Measurements from ENCODE around the gene UCN3.

Gene UCN3, protein sequence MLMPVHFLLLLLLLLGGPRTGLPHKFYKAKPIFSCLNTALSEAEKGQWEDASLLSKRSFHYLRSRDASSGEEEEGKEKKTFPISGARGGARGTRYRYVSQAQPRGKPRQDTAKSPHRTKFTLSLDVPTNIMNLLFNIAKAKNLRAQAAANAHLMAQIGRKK

DNA sequence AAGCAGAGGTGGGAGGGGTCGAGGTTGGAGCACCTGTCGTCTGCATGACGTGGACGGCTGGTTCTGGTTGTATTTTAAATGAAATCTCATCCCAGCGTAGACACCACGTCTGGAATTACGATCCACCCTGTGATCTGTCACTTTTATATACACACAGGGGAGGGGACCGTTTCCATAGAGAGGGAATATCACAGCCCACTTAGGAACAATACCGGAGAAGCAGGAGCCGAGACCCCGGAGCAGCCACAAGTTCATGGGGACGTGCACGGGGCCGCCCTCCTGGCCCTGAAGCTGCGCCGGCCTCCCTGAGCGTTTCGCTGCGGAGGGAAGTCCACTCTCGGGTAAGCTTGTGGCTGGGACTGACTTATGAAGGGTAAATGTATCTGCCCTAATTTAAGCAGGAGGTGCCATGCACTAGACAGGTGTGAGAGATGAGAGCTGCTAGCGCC is at the start of gene UCN3:
Gene UCN3, plus strand, starts transcription at position 77 of the 449 bp plus-strand sequence. CDS start 8,755 bp downstream, outside the sequence.
- no peak within 1 kb of the TSS for H3K4me3 ChIP-seq (ENCODE audit: low read depth, low read length)
- TF ChIP-seq MYC (IDR thresholded peaks at IDR 0.05; ENCODE audit: low read depth, low read length) (no peak), CTCF (IDR thresholded peaks at IDR 0.05; ENCODE audit: low read depth, low read length) (no peak)
- DNase-seq (ENCODE audit: low read depth) = no peak

DNA sequence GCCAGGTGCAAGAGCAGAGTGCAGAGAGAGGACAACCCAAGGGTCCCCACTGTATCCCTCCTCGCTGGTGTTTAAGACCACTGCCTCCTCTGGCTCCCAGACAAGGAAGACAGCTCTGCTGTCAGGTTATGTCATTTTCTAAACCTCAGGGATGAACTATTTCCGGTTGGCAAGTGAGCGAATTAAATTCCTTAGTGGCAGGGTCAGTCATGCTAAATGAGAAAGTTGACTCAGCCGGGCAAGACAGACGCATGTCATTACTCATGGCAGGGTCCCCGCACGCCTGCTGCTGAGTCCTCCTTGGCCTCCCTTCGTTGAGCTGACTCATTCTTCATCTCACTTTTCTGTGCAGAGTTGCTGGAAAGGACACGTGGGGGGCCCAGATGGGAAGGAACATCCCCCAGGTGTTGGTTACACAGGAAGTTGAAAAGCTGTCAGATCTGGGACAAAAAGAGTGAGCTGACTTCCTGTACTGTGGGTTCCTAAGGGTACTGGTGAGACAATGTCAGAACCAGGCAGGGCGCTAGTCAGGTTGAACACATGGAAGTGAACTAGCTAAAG is 47.1 kb upstream of the UCN3 start:
- TF ChIP-seq MYC (IDR thresholded peaks at IDR 0.05; ENCODE audit: low read depth, low read length) (0 out of 2 replicates have a peak, but pooled peaks have one; percentile 13), MAX (IDR thresholded peaks at IDR 0.05; ENCODE audit: low read depth, low read length) (peak; percentile 79), POLR2A (IDR thresholded peaks at IDR 0.05; ENCODE audit: extremely low read depth, insufficient read length) (no peak), CTCF (IDR thresholded peaks at IDR 0.05; ENCODE audit: low read depth, low read length) (no peak)
- H3K4me3 ChIP-seq (ENCODE audit: low read depth, low read length) = no peak overlapping the region
- peak; percentile 80 for DNase-seq (ENCODE audit: low read depth)

DNA sequence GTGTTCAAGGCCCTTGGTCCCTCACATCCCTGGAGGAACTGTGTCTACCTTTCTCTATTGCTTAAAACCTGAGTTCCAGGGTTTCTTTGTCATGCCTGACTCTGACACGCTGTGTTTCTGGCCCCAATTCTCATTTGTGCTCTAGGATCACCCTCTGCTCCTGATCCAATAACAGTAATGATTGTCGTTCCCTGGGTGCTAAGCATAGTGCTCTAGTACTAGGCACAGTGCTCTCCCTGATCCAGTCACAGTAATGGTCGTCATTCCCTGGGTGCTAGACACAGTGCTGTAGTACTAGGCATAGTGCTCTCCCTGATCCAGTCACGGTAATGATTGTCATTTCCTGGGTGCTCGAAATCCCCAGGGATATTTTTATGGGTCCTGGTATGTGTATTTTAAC is 46.6 kb upstream of the UCN3 start:
- no peak for DNase-seq (ENCODE audit: low read depth)
- no peak overlapping the region for H3K4me3 ChIP-seq (ENCODE audit: low read depth, low read length)
- TF ChIP-seq MYC (IDR thresholded peaks at IDR 0.05; ENCODE audit: low read depth, low read length) (no peak), POLR2A (IDR thresholded peaks at IDR 0.05; ENCODE audit: extremely low read depth, insufficient read length) (no peak), CTCF (IDR thresholded peaks at IDR 0.05; ENCODE audit: low read depth, low read length) (no peak), MAX (IDR thresholded peaks at IDR 0.05; ENCODE audit: low read depth, low read length) (no peak)

DNA sequence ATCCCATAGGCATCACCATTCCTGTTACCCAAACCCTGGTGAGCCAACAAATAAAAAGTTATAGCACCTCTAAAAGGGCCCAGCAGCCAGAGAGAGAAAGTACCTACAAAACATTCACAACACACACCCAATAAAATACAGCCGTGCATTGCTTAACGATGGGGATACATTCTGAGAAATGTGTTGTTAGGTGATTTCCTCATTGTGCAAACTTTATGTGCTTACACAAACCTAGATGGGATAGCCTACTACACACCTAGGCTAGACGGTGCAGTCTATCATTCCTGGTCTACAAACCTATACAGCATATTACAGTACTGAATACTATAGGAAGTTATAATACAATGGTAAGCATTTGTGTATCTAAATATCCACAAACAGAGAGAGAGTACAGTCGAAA is 44.9 kb upstream of the UCN3 start:
- TF ChIP-seq MYC (IDR thresholded peaks at IDR 0.05; ENCODE audit: low read depth, low read length) (no peak), POLR2A (IDR thresholded peaks at IDR 0.05; ENCODE audit: extremely low read depth, insufficient read length) (no peak), CTCF (IDR thresholded peaks at IDR 0.05; ENCODE audit: low read depth, low read length) (no peak), MAX (IDR thresholded peaks at IDR 0.05; ENCODE audit: low read depth, low read length) (no peak)
- no peak for DNase-seq (ENCODE audit: low read depth)

GRCh38 chr10:5321273-5321672 is 43.5 kb upstream of the UCN3 start:
- DNase-seq (ENCODE audit: low read depth) = no peak
- no peak overlapping the region for H3K4me3 ChIP-seq (ENCODE audit: low read depth, low read length)
- TF ChIP-seq MAX (IDR thresholded peaks at IDR 0.05; ENCODE audit: low read depth, low read length) = no peak
- TF ChIP-seq MYC (IDR thresholded peaks at IDR 0.05; ENCODE audit: low read depth, low read length) = no peak
- no peak for TF ChIP-seq CTCF (IDR thresholded peaks at IDR 0.05; ENCODE audit: low read depth, low read length)
- TF ChIP-seq POLR2A (IDR thresholded peaks at IDR 0.05; ENCODE audit: extremely low read depth, insufficient read length) = no peak

More for the DNA sequence above, 44.9 kb upstream of the UCN3 start:
- no peak overlapping the region for H3K4me3 ChIP-seq (ENCODE audit: low read depth, low read length)
